Endothelial cell of umbilical vein (primary cell): ENCODE data around the gene SLC44A1. TPM values are rescaled to one million over a fixed set of nuclear protein-coding genes. Genes with fewer than 3 reads are reported as not detected.

Source experiments
- BruUV-seq: library from RNA; stranded (reverse); fragments of 400-500 nt; replicated peaks from 2 replicates; lab custom pipeline; 2021; lab: Mats Ljungman, UMichigan
- CTCF ChIA-PET: fragments of 300-600, 350-600 bp; sonication (Branson Sonifier 250); formaldehyde crosslinking; loops from one replicate; lab custom pipeline; 2021; ENCODE audit warnings: antibody characterized with exemption, inconsistent platforms; lab: Charles Lee
- POLR2A ChIA-PET: fragments of 300-600, 350-600 bp; sonication (Branson Sonifier 250); formaldehyde crosslinking; loops from one replicate; lab custom pipeline; 2021; ENCODE audit warnings: antibody characterized with exemption, inconsistent platforms; lab: Charles Lee
- DNase-seq: peaks from one replicate; pipeline ENCODE4 v3.0.0-alpha.2; 2011; ENCODE audit warnings: low read depth, low spot score
- FAIRE-seq: peaks from 2 replicates; lab custom pipeline; 2011; peaks lifted over from hg19 to GRCh38; lab: Jason Lieb, UNC
- H2AFZ ChIP-seq: 2 replicates; pipeline ENCODE4 v1.6.0; 2012; ENCODE audit warnings: low read depth, low read length, control low read depth, inconsistent platforms
- H3K27ac ChIP-seq: 2 replicates; pipeline ENCODE4 v1.5.1; 2011; ENCODE audit warnings: low read depth, mild to moderate bottlenecking, control low read depth, low read length, moderate library complexity; ENCODE audit not compliant: insufficient read depth
- H3K27me3 ChIP-seq, 2 experiments: 2 replicates each; pipeline versions ENCODE4 v1.6.0 to v1.6.1; 2011; ENCODE audit warnings: low read length in 2 of 2, mixed read lengths in 1 of 2; ENCODE audit not compliant: control insufficient read depth in 2 of 2, insufficient read depth in 2 of 2
- H3K36me3 ChIP-seq, 2 experiments: 2 replicates in 1 of 2; 3 replicates in 1 of 2; pipeline ENCODE4 v1.5.1; 2011; ENCODE audit warnings: low read length in 2 of 2, mild to moderate bottlenecking in 1 of 2, moderate library complexity in 1 of 2; ENCODE audit not compliant: control insufficient read depth in 2 of 2, insufficient read depth in 2 of 2; ENCODE audit errors: extremely low read depth in 1 of 2
- H3K4me1 ChIP-seq: 3 replicates; pipeline ENCODE4 v1.5.1; 2011; ENCODE audit warnings: mild to moderate bottlenecking, low read length; ENCODE audit not compliant: control insufficient read depth, insufficient read depth; ENCODE audit errors: extremely low read depth
- H3K4me2 ChIP-seq: 2 replicates; pipeline ENCODE4 v1.6.1; 2011; ENCODE audit warnings: low read length, control low read depth, mixed read lengths; ENCODE audit not compliant: insufficient read depth
- H3K4me3 ChIP-seq, 3 experiments: fragments of 200-600 bp in 1 of 3; sonication (generic), shearing (Covaris generic) in 1 of 3; replicated peaks in 1 of 3; 2 replicates each; pipeline ENCODE4 v1.5.1; 2011 to 2016; ENCODE audit warnings: control low read depth in 3 of 3, low read length in 3 of 3, mild to moderate bottlenecking in 2 of 3, inconsistent platforms in 1 of 3, low read depth in 1 of 3, moderate library complexity in 1 of 3; ENCODE audit not compliant: insufficient read depth in 1 of 3
- H3K79me2 ChIP-seq: 2 replicates; pipeline ENCODE4 v1.6.0; 2012; ENCODE audit warnings: low read length, inconsistent platforms; ENCODE audit not compliant: control insufficient read depth, insufficient read depth
- H3K9ac ChIP-seq: replicated peaks from 2 replicates; pipeline ENCODE3; 2011; ENCODE audit warnings: low read length, control low read depth; ENCODE audit not compliant: insufficient read depth; ENCODE audit errors: extremely low read depth
- H3K9me1 ChIP-seq: replicated peaks from 3 replicates; pipeline ENCODE4 v1.6.0; 2011; ENCODE audit warnings: mild to moderate bottlenecking, low read length; ENCODE audit not compliant: control insufficient read depth, insufficient read depth; ENCODE audit errors: extremely low read depth
- H3K9me3 ChIP-seq: replicated peaks from 2 replicates; pipeline ENCODE4 v1.5.1; 2012; ENCODE audit warnings: low read length, inconsistent platforms; ENCODE audit not compliant: control insufficient read depth, insufficient read depth
- H4K20me1 ChIP-seq: replicated peaks from 2 replicates; pipeline ENCODE3; 2011; ENCODE audit warnings: mild to moderate bottlenecking, low read length; ENCODE audit not compliant: control insufficient read depth, insufficient read depth; ENCODE audit errors: extremely low read depth
- CTCF ChIP-seq, 2 donors: IDR thresholded peaks; 1 replicate in 1 of 2; 2 replicates in 1 of 2; pipeline ENCODE4 v1.5.1; 2011; ENCODE audit warnings: low read length in 2 of 2, mild to moderate bottlenecking in 2 of 2, moderate library complexity in 2 of 2, control low read depth in 1 of 2, inconsistent platforms in 1 of 2, low read depth in 1 of 2; ENCODE audit not compliant: insufficient read depth in 1 of 2; ENCODE audit errors: extremely low read depth in 1 of 2
- EZH2 ChIP-seq: IDR thresholded peaks from 2 replicates; pipeline ENCODE4 v1.6.1; 2012; ENCODE audit warnings: borderline replicate concordance, low read depth, mild to moderate bottlenecking, moderate library complexity, low read length, inconsistent platforms; ENCODE audit not compliant: severe bottlenecking
- FOS ChIP-seq: IDR thresholded peaks from 2 replicates; pipeline ENCODE4 v1.6.1; 2011; ENCODE audit warnings: mild to moderate bottlenecking, low read length, moderate library complexity, borderline replicate concordance; ENCODE audit not compliant: insufficient read depth
- GATA2 ChIP-seq: IDR thresholded peaks from 2 replicates; pipeline ENCODE4 v1.7.0; 2011; ENCODE audit warnings: low read depth, mild to moderate bottlenecking, moderate library complexity, mixed read lengths, low read length; ENCODE audit not compliant: insufficient read length, insufficient read depth
- JUN ChIP-seq: IDR thresholded peaks from 2 replicates; pipeline ENCODE4 v1.6.1; 2011; ENCODE audit warnings: borderline replicate concordance, low read depth; ENCODE audit not compliant: insufficient read length, insufficient read depth
- MAX ChIP-seq: IDR thresholded peaks from 2 replicates; pipeline ENCODE4 v1.6.1; 2011; ENCODE audit not compliant: insufficient read depth, insufficient read length
- MYC ChIP-seq: IDR thresholded peaks from one replicate; pipeline ENCODE4 v1.6.1; 2011; ENCODE audit warnings: mild to moderate bottlenecking, low read depth, low read length
- POLR2A ChIP-seq: IDR thresholded peaks from 2 replicates; pipeline ENCODE4 v1.6.1; 2012; ENCODE audit warnings: low read depth, mild to moderate bottlenecking, control low read depth, low read length
- POLR2AphosphoS5 ChIP-seq: IDR thresholded peaks from 2 replicates; pipeline ENCODE4 v1.6.1; 2012; ENCODE audit warnings: low read depth, mild to moderate bottlenecking, control low read depth, low read length, moderate library complexity; ENCODE audit not compliant: insufficient read depth
- dilution Hi-C: fragments of 300-500 bp; cut with MboI; formaldehyde crosslinking; loops from one replicate; pipeline ENCODE4 v1.15.0; 2019; ENCODE audit warnings: low sequenced_read_pairs; ENCODE audit not compliant: extremely low pct_ligation_motif_present
- intact Hi-C: fragments of 100-400 bp; cut with micrococcal nuclease; formaldehyde crosslinking; loops from one replicate; pipeline ENCODE4 v1.10.0; 2022
- polyA plus RNA-seq, 4 experiments: library from polyadenylated mRNA; depleted of rRNA in 3 of 4; stranded (reverse) in 3 of 4; unstranded in 1 of 4; fragments of >200 nt; gene quantifications; 2 replicates each; pipeline versions ENCODE4 v1.2.1 to v1.2.3, GENCODE V29; 2011 to 2012; ENCODE audit warnings: missing spikeins in 1 of 4
- total RNA-seq: library from RNA; stranded (reverse); gene quantifications from 2 replicates; pipeline ENCODE4 v1.2.3, GENCODE V29; 2021

SLC44A1 gene
- total and polyA plus RNA-seq, 2 donors (not counting 3 experiments of a cell fraction or from before 2014, with no cell fraction given): 16.1 to 37.7 TPM

GRCh38 chr9:105275938-105276337 lies 31.5 kb downstream of the SLC44A1 start:
- H3K4me2 ChIP-seq: no peak overlapping the region
- H3K79me2 ChIP-seq: no peaks in the 10 kb centered on the region
- no peak overlapping the region for H3K27ac ChIP-seq
- BruUV-seq: no TSS peak
- ChIA-PET CTCF (interaction anchor here (0.5 kb wide), 1 partner anchor 409 kb away, joined by 3 read pairs; no protein-coding TSS in a partner anchor), POLR2A (no interaction called here)
- no peak overlapping the region for H2AFZ ChIP-seq
- no peaks in the 10 kb centered on the region for H3K36me3 ChIP-seq
- dilution Hi-C loops (no loop called here), intact Hi-C loops (no loop called here)
- H4K20me1 ChIP-seq: no peaks in the 10 kb centered on the region
- no peaks in the 10 kb centered on the region for H3K9me3 ChIP-seq
- H3K27me3 ChIP-seq: no peaks in the 10 kb centered on the region
- FAIRE-seq (no peak), DNase-seq (no peak)
- H3K9ac ChIP-seq: no peak overlapping the region
- no peaks in the 10 kb centered on the region for H3K4me1 ChIP-seq
- TF ChIP-seq GATA2: no peak
- no peak for TF ChIP-seq POLR2A
- no peak for TF ChIP-seq MAX
- TF ChIP-seq JUN: no peak
- no peak for TF ChIP-seq FOS
- no peak for TF ChIP-seq POLR2AphosphoS5
- TF ChIP-seq CTCF (IDR thresholded peaks at IDR 0.05; ENCODE audit: extremely low read depth in 1 of 2, insufficient read depth in 1 of 2, low read depth in 1 of 2, low read length in 2 of 2): no peak
- TF ChIP-seq EZH2: no peak
- TF ChIP-seq MYC: no peak
- no peaks in the 10 kb centered on the region for H3K9me1 ChIP-seq
- no peak overlapping the region for H3K4me3 ChIP-seq
